Kidney epithelial cell (primary cell): ENCODE results near the gene ZNF521. TPM values are rescaled to one million over a fixed set of nuclear protein-coding genes. Genes with fewer than 3 reads are reported as not detected.

Experiments
- DNase-seq: peaks from one replicate; pipeline ENCODE4 v3.0.0-alpha.2; 2010; ENCODE audit warnings: low read depth
- H3K27me3 ChIP-seq: 2 replicates; pipeline ENCODE4 v1.6.0; 2011; ENCODE audit warnings: low read length; ENCODE audit not compliant: control insufficient read depth, insufficient read depth
- H3K36me3 ChIP-seq: 2 replicates; pipeline ENCODE4 v1.5.1; 2011; ENCODE audit warnings: low read length; ENCODE audit not compliant: control insufficient read depth, insufficient read depth
- H3K4me3 ChIP-seq: 2 replicates; pipeline ENCODE4 v1.5.1; 2011; ENCODE audit warnings: low read depth, mild to moderate bottlenecking, control low read depth, low read length
- total RNA-seq: library from RNA; depleted of rRNA; stranded (reverse); fragments of >200 nt; gene quantifications from 2 replicates; pipeline ENCODE4 v1.2.3, GENCODE V29; 2015
- TF ChIP-seq, protein P1 (sequence below): IDR thresholded peaks from 2 replicates; pipeline ENCODE4 v1.5.1; 2011; ENCODE audit warnings: mild to moderate bottlenecking, moderate library complexity, low read length, control low read depth, inconsistent platforms; ENCODE audit not compliant: insufficient read depth, poor library complexity, severe bottlenecking

The ZNF521 gene
- total RNA-seq, 1 donor from 2014 or later: 6.0 TPM

DNA sequence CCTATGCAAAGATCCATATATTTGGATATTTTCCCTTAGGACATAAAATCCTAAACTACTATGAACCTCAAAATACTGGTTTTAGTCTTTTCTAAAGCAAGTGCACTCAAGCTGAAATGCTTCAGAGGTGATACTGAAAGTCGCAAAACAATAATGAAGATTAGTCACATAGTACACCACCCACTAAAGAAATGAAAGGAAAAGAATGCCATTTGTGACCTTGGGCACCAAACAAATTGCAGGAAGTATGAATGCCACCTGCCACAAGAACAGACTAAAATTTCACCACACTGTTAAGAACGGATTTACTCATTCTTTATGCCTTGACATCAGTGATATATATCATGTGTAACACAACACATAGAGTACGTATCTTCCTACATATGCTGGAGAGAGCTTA, 161.5 kb downstream of the ZNF521 start:
- TF ChIP-seq, protein P1, sequence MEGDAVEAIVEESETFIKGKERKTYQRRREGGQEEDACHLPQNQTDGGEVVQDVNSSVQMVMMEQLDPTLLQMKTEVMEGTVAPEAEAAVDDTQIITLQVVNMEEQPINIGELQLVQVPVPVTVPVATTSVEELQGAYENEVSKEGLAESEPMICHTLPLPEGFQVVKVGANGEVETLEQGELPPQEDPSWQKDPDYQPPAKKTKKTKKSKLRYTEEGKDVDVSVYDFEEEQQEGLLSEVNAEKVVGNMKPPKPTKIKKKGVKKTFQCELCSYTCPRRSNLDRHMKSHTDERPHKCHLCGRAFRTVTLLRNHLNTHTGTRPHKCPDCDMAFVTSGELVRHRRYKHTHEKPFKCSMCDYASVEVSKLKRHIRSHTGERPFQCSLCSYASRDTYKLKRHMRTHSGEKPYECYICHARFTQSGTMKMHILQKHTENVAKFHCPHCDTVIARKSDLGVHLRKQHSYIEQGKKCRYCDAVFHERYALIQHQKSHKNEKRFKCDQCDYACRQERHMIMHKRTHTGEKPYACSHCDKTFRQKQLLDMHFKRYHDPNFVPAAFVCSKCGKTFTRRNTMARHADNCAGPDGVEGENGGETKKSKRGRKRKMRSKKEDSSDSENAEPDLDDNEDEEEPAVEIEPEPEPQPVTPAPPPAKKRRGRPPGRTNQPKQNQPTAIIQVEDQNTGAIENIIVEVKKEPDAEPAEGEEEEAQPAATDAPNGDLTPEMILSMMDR: no peak
- Histone ChIP-seq H3K27me3 (no peaks in the 10 kb centered on the region), H3K4me3 (no peak overlapping the region), H3K36me3 (no peaks in the 10 kb centered on the region)
- DNase-seq: no peak

GRCh38 chr18:25189391-25190185, 162.4 kb downstream of the ZNF521 start:
- DNase-seq: no peak
- TF ChIP-seq, protein P1: no peak
- Histone ChIP-seq H3K4me3 (no peak overlapping the region), H3K27me3 (no peaks in the 10 kb centered on the region), H3K36me3 (no peaks in the 10 kb centered on the region)

GRCh38 chr18:25187521-25188192, 164.3 kb downstream of the ZNF521 start:
- TF ChIP-seq, protein P1: no peak
- no peak for DNase-seq
- H3K4me3 ChIP-seq: no peak overlapping the region
- H3K27me3 ChIP-seq: no peaks in the 10 kb centered on the region
- H3K36me3 ChIP-seq: no peaks in the 10 kb centered on the region

GRCh38 chr18:25186871-25187270, 165.1 kb downstream of the ZNF521 start:
- Histone ChIP-seq H3K36me3 (no peaks in the 10 kb centered on the region), H3K4me3 (no peak overlapping the region), H3K27me3 (no peaks in the 10 kb centered on the region)
- TF ChIP-seq, protein P1: no peak
- no peak for DNase-seq

- Histone ChIP-seq H3K36me3 (no peaks in the 10 kb centered on the region), H3K27me3 (no peaks in the 10 kb centered on the region), H3K4me3 (no peak overlapping the region)
- no peak for DNase-seq
- TF ChIP-seq, protein P1: no peak
Observed at GRCh38 chr18:25181993-25182392, 170.0 kb downstream of the ZNF521 start.
